ENCODE measurements around the gene PRRT1.
A peak's percentile ranks its signal among the peaks of the same experiment; 100 is the strongest.
"Not testable (repeated sequence)": the region's sequence is repeated elsewhere in the genome, so short reads cannot be mapped to it uniquely, and the experiment has no call there.

PRRT1 gene

DNA sequence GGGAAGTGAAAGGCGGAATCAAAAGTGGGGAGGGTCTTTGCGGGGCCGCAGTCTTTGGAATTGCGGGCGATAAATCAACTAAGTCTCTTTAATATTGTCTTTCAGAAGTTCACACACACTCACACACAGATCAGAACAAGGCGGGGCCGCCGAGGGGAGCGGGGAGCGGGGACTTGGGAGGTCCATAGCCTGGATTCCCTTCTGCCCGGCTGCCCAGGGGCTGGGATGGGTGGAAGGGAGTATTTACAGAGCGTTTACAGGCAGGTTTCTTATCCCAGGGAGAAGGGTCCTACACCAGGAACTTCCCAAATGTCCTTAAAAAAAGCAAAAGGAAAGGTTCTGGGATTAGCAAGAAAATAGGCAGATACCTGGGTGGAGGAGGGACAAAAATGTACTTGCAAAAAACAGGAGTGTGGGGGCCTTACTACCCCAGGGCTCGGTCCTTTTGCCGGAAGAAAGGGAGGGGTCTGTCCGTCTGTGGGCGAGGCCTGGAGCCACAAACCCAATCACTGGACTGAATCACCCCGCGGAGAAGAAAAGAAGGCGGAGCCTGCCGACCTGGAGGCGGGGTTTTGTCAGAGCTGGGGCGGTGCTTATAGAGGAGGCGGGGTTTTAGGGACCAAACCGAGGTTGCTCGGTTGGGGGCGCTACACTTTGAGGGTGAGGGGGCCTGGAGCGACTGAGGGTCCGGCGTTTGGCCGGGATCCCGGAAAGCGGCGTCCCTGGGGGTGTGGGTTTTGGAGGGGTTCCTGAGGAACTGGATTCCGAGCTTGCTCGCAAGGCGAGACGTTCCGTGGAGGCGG lies 3.2 kb downstream of the PRRT1 start:
- peak; percentile 37 to 57 (median 40) for DNase-seq

DNA sequence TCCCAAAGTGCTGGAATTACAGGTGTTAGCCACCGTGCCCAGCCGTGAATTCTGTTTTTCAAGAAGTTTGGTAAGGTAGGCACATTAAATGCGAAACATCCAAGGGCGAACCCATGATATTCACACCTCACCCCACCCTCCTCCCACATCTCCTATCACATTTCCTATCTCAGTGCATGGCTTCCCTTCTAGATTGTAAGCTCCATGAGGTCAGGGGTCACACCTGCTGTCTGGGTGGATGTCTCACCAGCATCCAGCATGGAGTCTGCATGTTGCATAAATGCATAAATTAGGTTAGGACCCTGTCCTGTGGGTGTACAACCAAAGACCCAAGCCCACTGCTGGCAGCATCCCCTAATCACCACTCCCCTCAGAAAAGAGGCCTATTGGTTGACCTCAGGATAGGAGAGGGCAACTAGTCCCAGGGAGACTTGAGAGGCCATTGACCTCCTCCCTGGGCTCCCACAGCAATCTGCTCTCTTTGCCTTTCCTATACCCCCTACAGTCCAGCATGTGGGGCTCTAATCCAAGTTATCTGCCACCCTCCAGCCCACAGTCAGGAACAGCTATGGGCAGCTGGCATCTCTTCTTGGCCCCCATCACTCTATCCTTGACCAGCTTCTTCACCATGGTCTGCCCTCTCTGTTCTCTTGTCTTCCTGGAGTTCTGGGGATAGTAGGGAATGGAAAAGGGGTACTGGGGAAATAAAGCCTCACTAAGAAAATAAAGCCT lies 4.2 kb downstream of the PRRT1 start:
- DNase-seq: no peak

GRCh38 chr6:32146687-32147086 lies 5.1 kb downstream of the PRRT1 start:
- DNase-seq: no peak

GRCh38 chr6:32146287-32146686 lies 5.5 kb downstream of the PRRT1 start:
- DNase-seq: no peak

- DNase-seq: not testable (repeated sequence)
Observed at GRCh38 chr6:32144238-32144637, 7.5 kb downstream of the PRRT1 start.

DNA sequence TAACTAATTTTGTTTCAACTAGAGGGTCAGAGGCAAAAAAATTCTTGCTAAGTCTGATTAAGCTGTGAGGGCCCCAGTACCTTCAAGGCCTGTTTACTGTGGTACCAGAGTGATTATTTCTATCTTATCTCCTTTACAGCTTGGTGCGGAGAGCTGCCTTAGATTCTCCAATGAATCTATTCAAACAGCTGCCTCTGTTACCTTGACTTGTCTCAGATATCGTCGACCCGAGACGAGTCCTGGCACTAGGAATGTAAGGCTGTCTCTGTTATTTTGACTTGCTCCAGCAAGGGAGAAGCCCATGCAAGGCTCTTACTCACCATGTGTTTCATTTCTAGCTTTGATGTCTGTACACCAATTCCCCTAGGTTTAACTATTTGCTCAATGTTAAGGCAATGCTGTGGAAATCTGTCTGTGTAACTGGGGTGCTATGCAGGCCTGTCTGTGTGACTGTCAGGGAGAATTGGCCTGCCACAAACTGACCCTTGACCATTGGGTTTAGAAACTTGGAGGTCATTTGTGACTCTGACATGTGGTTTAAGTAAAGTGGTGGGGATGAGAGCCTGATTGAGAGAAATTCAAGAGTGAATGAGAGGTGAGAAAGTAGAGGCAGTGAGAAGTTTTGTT lies 11.2 kb downstream of the PRRT1 start:
- no peak for DNase-seq

DNA sequence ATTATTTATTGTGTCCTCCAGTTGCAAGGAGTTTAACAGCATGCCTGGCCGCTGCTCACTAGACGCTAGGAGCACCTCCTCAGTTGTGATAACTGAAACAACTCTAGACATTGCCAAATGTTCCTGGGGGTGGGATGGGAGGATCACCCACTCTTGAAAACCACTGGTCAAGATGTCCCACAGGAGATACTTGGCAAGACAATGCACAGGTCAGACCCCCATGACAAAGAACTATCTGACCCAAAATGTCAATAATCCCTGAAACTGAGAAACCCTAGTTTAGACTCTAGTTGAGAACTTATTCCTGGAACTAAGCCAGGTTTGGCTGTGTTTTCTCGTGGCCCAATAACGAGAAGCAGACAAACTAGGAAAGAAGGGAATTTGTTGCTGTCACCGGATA lies 12.1 kb downstream of the PRRT1 start:
- no peak for DNase-seq

DNA sequence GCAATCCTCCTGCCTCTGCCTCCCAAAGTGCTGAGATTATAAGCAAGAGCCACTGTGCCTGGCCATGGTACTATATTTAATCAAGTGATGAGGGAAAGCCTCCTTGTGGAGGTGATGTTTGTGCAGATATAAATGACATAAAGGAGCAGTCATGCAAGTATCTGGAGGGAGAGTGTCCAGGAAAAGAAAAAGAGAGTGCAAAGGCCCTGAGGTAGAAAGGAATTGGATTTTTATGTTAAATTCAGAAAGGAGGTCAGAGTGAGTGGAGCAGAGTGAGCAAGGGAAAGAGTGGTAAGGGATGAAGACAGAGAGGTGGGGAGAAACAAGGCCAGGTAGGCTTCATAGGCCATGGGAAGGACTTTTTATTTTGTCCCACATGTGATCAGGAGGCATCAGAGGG lies 14.3 kb downstream of the PRRT1 start:
- DNase-seq: no peak

GRCh38 chr6:32133786-32134185 lies 18.0 kb downstream of the PRRT1 start:
- DNase-seq: no peak

DNA sequence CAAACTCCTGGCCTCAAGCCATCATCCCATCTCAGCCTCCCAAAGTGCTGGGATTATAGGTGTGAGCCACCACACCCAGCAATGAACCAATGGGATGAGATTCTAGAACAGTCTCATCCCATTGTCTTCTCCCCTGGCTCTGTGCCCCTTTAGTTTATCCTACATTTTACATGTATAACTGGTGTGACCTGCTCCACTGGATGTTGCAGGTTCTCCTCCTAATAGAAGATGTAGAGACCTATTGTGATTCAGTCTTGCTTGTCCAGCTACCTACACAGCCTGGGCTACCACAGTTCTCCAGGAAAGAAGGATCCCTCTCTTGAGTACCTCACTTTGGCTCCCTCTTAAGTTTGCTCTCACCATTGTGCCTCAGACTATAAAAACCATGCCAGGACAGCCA lies 19.6 kb downstream of the PRRT1 start:
- DNase-seq: no peak

DNA sequence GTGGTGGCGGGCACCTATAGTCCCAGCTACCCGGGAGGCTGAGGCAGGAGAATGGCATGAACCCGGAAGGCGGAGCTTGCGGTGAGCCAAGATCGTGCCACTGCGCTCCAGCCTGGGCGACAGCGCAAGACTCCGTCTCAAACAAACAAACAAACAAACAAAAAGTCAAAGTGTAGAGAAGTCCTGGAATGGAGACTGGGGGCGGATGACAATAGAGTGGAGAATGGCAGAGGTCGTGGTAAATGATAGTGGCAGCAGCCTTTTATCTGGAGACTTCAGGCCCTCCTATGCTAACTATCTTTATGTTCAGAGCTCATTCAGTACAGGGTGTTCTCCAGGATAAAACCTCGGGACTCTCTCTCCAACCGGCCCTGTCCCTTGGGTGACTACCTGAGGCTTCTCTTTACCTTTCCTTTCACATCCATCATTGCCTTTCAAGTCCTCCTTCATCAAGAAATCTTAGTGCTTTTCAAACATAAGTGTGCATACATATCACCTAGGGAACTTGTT lies 20.2 kb downstream of the PRRT1 start:
- no peak for DNase-seq

GRCh38 chr6:32129297-32130088 lies 22.2 kb downstream of the PRRT1 start:
- DNase-seq: no peak

DNA sequence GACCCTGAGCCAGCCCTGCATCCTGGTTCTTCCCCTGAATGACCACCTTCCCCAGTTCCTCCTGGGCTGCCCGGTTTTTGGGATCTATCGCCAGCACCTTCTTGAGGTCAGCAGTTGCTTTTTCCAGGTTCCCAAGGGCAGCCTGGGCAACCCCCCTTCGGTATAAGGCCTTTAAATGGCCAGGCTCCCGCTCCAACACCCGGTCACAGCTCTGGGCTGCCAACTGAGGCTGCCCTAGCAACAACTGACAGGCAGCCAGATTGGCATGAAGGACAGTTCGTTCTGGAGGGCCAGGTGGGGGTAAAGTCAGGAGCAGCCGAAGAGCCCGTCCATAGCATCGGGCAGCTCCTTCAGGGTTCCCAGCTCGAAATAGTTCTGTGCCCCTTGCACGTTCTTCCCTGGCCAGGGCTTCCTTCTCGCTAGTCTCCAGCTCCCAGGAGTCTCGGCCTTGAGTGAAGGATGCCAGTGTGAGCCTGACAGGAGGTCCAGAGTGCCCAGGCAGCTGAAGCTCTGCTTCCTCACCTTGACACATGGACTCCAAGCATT lies 22.9 kb downstream of the PRRT1 start:
- no peak for DNase-seq

DNA sequence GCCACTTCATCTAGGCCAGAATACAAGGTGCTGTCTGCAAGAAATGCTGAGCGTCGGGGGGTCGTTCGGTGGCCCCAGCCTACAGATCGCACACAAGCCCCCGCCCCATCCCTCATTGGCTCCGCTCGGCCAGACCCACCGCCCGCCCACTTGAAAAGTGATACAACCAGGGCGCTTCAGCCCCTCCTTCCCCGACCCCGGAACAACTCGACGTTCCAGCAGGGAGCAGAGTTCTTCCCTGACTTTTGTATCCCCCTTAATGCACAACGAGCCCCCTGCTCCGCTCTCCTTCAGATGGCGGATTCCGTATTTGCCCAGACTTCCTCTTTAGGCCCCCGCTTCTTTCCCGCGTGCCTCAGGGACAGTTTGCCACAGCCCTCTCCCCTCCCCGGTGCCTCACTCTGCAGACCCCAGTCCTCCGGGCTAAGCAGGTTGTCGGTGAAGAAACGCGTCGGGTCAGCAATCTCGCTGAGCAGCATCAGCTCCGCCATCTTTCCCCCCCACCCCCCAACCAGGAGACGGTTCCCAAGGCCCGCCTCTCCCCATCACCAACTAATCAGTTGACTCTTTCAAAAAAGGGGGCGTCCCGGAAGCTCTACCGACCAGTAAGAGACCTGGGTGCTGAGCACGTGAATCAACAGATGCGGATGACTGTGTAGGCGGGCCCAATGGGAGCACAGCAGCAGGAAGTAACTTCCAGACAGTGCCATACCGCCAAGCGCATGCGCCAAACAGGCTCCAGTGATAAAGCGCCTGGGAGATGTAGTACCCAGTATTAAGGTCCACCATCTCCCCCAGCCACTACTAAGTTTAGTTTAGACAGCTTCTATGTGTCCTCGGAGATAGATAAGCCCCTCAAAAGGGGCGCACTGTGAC lies 23.8 kb downstream of the PRRT1 start, which contains the start of gene ATF6B:
Gene ATF6B (minus strand): TSS at position 530 of the 876 bp plus-strand sequence. CDS start 39 bp downstream, at position 491.
- peak; percentile 83 to 95 (median 92) for DNase-seq

GRCh38 chr6:32127409-32127716 lies 24.4 kb downstream of the PRRT1 start:
- DNase-seq: no peak

- DNase-seq: no peak
Observed at GRCh38 chr6:32126880-32127279, 24.9 kb downstream of the PRRT1 start.

- no peak for DNase-seq
Observed at GRCh38 chr6:32123681-32124080, 28.1 kb downstream of the PRRT1 start.

DNA sequence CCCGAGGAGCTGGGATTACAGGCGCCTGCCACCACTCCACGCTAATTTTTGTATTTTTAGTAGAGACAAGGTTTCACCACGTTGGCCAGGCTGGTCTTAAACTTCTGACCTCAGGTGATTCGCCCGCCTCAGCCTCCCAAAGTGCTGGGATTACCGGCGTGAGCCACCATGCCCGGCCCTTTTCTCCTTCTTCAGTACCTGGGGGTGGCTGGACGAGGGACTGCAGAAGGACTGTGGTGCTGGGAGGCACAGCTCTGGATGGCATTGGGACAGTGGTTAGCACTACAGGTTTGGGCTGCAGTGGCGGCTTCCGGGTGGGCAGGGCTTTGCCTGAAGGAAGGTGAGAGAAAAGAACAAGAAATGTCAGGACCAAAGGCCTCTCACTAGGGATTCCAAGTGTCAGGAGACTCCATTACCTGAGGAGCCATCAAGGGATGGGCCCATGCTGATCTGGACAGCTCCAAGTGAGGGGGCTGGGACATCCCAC lies 31.1 kb downstream of the PRRT1 start:
- DNase-seq: no peak

DNA sequence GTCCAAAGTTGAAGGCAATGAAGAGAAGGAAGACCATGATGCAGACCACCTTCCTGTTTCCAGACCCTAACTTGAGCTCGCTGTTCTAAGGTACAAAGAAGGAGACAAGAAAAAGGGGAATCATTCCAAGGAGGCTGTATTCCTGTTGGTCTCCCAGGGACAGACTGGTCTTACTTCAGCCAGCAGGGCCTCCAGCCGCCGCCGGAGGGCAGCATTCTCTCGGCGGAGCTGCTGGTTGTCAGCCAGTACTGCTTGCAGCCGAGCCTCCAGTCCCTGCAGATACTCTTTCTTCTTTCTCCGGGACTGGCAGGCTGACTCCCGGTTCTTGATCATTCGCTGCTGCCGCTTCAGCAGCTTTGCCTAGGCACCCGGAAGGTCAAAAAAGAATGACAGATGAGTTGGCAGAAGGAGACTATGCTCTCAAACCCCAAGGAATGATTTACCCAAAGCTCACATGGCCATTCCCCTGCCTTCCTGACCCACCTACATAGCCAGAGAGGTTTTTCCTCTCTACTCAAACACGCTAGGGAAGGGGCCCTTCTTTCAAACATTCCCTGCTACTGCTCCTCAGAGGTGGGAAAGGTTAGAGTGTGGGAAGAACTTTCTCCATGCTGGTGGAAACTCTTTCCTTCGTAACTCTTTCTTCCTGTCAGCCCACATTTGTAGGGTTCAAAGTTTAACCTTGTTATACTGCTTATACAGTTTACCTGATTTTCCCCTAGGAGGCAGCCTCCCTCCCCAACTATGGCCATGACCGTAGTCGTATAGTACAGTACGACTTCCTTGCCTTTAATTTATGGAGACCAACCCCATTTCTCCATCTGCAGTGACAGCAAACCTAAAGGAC lies 32.7 kb downstream of the PRRT1 start:
- DNase-seq: peak; percentile 35 to 49 (median 42)

GRCh38 chr6:32117461-32117860 lies 34.3 kb downstream of the PRRT1 start:
- DNase-seq: no peak

Data from activated CD4-positive, CD25-positive, alpha-beta regulatory T cell (primary cell).